MM.1S (cell line): ENCODE data around the gene BCAR3.

ENCODE experiments used
- DNase-seq: peaks from one replicate; pipeline ENCODE4 v3.0.0-alpha.2; 2015
- H2AFZ ChIP-seq: fragments of 300-600 bp; sonication (generic); 2 replicates; pipeline ENCODE4 v1.6.0; 2016; ENCODE audit warnings: antibody characterized with exemption, low read length
- H3F3A ChIP-seq: fragments of 300-600 bp; sonication (generic); 2 replicates; pipeline ENCODE4 v1.6.1; 2016; ENCODE audit warnings: mild to moderate bottlenecking, antibody characterized with exemption, low read length, moderate library complexity, mixed read lengths; ENCODE audit not compliant: insufficient read depth
- H3K27ac ChIP-seq: fragments of 300-600 bp; sonication (generic); 2 replicates; pipeline ENCODE4 v1.5.1; 2016; ENCODE audit warnings: mild to moderate bottlenecking, low read length
- H3K27me3 ChIP-seq: fragments of 300-600 bp; sonication (generic); replicated peaks from 2 replicates; pipeline ENCODE4 v1.6.0; 2016; ENCODE audit warnings: low read length; ENCODE audit not compliant: insufficient read depth
- H3K36me3 ChIP-seq: fragments of 300-600 bp; sonication (generic); replicated peaks from 2 replicates; pipeline ENCODE4 v1.6.1; 2016; ENCODE audit warnings: mild to moderate bottlenecking, low read length, mixed read lengths; ENCODE audit not compliant: insufficient read depth
- H3K4me1 ChIP-seq: fragments of 300-600 bp; sonication (generic); 2 replicates; pipeline ENCODE4 v1.6.1; 2016; ENCODE audit warnings: low read length, mixed read lengths
- H3K4me2 ChIP-seq: fragments of 300-600 bp; sonication (generic); 2 replicates; pipeline ENCODE4 v1.6.0; 2016; ENCODE audit warnings: low read depth, low read length
- H3K4me3 ChIP-seq: fragments of 300-600 bp; sonication (generic); 2 replicates; pipeline ENCODE4 v1.5.1; 2016; ENCODE audit warnings: low read length, mixed read lengths
- H3K79me2 ChIP-seq: fragments of 300-600 bp; sonication (generic); 2 replicates; pipeline ENCODE4 v1.6.1; 2016; ENCODE audit warnings: mixed run types, low read length, mixed read lengths
- H3K9ac ChIP-seq: fragments of 300-600 bp; sonication (generic); 2 replicates; pipeline ENCODE4 v1.6.1; 2016; ENCODE audit warnings: low read length, mixed read lengths
- H3K9me2 ChIP-seq: fragments of 300-600 bp; sonication (generic); replicated peaks from 2 replicates; pipeline ENCODE4 v1.6.1; 2016; ENCODE audit warnings: mild to moderate bottlenecking, low read length, mixed read lengths; ENCODE audit not compliant: insufficient read depth
- H3K9me3 ChIP-seq: fragments of 300-600 bp; sonication (generic); replicated peaks from 2 replicates; pipeline ENCODE4 v1.6.1; 2016; ENCODE audit warnings: mild to moderate bottlenecking, low read length, mixed read lengths; ENCODE audit not compliant: insufficient read depth
- H4K20me1 ChIP-seq: fragments of 300-600 bp; sonication (generic); 2 replicates; pipeline ENCODE4 v1.6.1; 2016; ENCODE audit warnings: mild to moderate bottlenecking, low read length, moderate library complexity, mixed read lengths; ENCODE audit not compliant: insufficient read depth
- EZH2 ChIP-seq: fragments of 300-600 bp; sonication (generic); optimal IDR thresholded peaks from 2 replicates; pipeline ENCODE3; 2017; ENCODE audit warnings: low read depth, mild to moderate bottlenecking, antibody characterized with exemption, low read length, mixed read lengths
- EZH2phosphoT487 ChIP-seq: fragments of 300-600 bp; sonication (generic); IDR thresholded peaks from 2 replicates; pipeline ENCODE4 v1.6.1; 2018; ENCODE audit warnings: antibody characterized with exemption, low read length
- TF ChIP-seq, protein P1 (sequence below): fragments of 300-600 bp; sonication (generic); IDR thresholded peaks from 2 replicates; pipeline ENCODE4 v1.5.1; 2016; ENCODE audit warnings: antibody characterized with exemption, low read length, mixed read lengths

The BCAR3 gene

DNA sequence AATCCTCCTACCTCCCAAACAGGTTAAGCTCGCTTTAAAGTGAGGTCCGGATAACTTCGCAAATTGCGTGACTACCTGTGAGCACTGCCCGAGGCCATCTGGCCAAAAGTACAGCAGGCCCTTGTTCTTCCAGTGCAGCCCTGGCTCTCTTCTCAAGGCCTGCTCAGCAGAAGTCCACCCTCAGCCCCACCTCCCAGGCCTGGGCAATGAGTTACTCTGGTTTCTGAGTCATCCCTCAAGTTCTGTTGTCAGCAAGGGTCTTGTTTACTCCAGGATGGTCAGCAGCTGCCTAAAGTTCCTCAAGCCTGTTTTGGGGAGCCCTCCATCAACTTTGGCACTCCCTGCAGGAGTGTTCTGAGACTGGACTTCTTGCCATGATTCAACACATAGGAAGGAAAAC lies 101.7 kb downstream of the BCAR3 start:
- Histone ChIP-seq H3K4me1 (no peaks in the 10 kb centered on the region), H3K27ac (no peak overlapping the region), H3K4me2 (no peak overlapping the region), H4K20me1 (no peaks in the 10 kb centered on the region), H3K27me3 (no peaks in the 10 kb centered on the region), H2AFZ (no peak overlapping the region), H3K79me2 (no peaks in the 10 kb centered on the region), H3K9me2 (no peaks in the 10 kb centered on the region), H3K9me3 (no peaks in the 10 kb centered on the region), H3K36me3 (no peaks in the 10 kb centered on the region), H3K9ac (no peak overlapping the region), H3K4me3 (no peak overlapping the region), H3F3A (no peaks in the 10 kb centered on the region)
- TF ChIP-seq, protein P1, sequence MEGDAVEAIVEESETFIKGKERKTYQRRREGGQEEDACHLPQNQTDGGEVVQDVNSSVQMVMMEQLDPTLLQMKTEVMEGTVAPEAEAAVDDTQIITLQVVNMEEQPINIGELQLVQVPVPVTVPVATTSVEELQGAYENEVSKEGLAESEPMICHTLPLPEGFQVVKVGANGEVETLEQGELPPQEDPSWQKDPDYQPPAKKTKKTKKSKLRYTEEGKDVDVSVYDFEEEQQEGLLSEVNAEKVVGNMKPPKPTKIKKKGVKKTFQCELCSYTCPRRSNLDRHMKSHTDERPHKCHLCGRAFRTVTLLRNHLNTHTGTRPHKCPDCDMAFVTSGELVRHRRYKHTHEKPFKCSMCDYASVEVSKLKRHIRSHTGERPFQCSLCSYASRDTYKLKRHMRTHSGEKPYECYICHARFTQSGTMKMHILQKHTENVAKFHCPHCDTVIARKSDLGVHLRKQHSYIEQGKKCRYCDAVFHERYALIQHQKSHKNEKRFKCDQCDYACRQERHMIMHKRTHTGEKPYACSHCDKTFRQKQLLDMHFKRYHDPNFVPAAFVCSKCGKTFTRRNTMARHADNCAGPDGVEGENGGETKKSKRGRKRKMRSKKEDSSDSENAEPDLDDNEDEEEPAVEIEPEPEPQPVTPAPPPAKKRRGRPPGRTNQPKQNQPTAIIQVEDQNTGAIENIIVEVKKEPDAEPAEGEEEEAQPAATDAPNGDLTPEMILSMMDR = no peak
- no peak for TF ChIP-seq EZH2
- no peak for TF ChIP-seq EZH2phosphoT487
- DNase-seq = no peak

DNA sequence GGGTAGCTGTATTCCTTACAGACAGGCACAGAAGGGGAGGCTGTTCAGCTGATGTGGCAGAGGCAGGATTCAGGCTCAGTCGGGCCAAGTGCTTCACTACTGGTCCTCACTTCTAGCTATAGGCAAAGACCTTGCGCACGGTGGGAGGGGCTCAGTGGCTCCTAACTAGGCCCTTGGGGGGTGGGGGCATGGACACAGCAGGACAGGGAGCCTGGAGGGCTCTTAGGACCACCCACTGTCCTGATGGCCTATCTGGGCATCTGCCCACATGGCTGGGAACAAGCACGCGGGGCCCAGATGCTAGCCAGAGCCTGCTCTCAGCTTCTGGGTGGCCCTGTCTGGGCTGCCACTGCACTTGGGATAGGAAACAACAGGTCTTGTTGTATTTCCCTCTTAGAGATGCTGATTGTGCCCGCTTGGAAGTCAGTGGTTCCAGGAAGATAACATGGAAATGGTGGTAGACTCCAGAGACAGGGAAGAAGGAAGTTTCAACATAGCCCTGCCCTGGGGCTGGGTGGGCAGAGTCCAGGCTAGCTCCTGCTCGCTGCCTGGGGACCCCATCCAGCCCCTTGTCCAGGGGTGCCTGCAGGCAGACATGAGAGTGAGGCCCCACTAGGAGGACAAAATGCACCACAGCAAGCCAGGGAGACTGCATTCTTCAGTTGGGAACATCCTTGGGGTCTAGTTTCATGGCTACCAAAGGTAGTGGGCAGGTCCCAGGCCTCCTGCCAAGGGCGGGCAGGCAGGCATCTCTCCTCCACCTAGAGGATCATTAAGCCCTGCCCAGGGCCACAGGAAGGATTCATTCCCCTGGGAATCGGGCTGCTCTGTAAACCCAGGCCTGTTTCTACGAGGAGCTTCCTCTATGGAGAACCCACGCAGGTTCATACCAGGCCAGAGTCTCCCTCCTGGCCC lies 102.5 kb downstream of the BCAR3 start:
- Histone ChIP-seq H3F3A (no peaks in the 10 kb centered on the region), H3K79me2 (no peaks in the 10 kb centered on the region)

DNA sequence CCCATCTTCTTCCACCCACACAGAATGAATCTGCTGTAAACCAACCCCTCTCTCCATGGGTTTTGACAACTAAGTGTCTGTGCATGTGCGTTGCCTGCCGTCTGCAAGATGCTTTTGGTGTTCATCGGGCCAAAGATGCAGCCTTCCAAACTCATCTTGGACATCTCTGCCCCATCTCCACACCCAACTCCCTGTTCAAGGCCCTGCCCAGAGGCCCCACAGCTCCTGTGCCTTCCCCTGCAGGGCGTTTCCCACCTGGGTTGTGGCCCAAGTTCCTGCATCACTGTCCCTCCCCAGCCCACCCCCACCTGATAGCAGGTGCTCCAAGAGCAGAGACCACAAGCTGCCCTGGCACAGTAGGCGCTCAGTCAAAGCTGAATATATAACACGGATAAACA lies 103.2 kb downstream of the BCAR3 start:
- no peak overlapping the region for H2AFZ ChIP-seq
- H3F3A ChIP-seq = no peaks in the 10 kb centered on the region
- H3K79me2 ChIP-seq = no peaks in the 10 kb centered on the region
- H3K9ac ChIP-seq = no peak overlapping the region
- H3K9me3 ChIP-seq = no peaks in the 10 kb centered on the region
- no peak for TF ChIP-seq EZH2phosphoT487
- TF ChIP-seq EZH2 = no peak
- TF ChIP-seq, protein P1 = no peak
- H3K9me2 ChIP-seq = no peaks in the 10 kb centered on the region
- no peaks in the 10 kb centered on the region for H3K27me3 ChIP-seq
- H3K27ac ChIP-seq = no peak overlapping the region
- H3K36me3 ChIP-seq = no peaks in the 10 kb centered on the region
- no peaks in the 10 kb centered on the region for H4K20me1 ChIP-seq
- DNase-seq = no peak
- no peak overlapping the region for H3K4me2 ChIP-seq
- no peaks in the 10 kb centered on the region for H3K4me1 ChIP-seq
- no peak overlapping the region for H3K4me3 ChIP-seq

More for the DNA sequence above, 102.5 kb downstream of the BCAR3 start:
- no peak overlapping the region for H3K4me3 ChIP-seq
- no peaks in the 10 kb centered on the region for H3K9me2 ChIP-seq
- H3K9ac ChIP-seq = no peak overlapping the region
- H3K27me3 ChIP-seq = no peaks in the 10 kb centered on the region
- H3K27ac ChIP-seq = no peak overlapping the region
- no peak overlapping the region for H3K4me2 ChIP-seq
- no peak overlapping the region for H2AFZ ChIP-seq
- no peaks in the 10 kb centered on the region for H4K20me1 ChIP-seq
- H3K9me3 ChIP-seq = no peaks in the 10 kb centered on the region
- no peak for DNase-seq
- no peaks in the 10 kb centered on the region for H3K4me1 ChIP-seq
- TF ChIP-seq EZH2phosphoT487 = no peak
- TF ChIP-seq, protein P1 = no peak
- TF ChIP-seq EZH2 = no peak
- no peaks in the 10 kb centered on the region for H3K36me3 ChIP-seq
